HG03135 (cell line): ENCODE results near the gene CBFA2T2.

ENCODE experiments used
- ATAC-seq: cut with Tn5 transposase; IDR thresholded peaks from one replicate; pipeline ENCODE4 v1.9.1; 2021; ENCODE audit warnings: mild to moderate bottlenecking, moderate library complexity; ENCODE audit not compliant: unreplicated experiment

The CBFA2T2 gene

DNA sequence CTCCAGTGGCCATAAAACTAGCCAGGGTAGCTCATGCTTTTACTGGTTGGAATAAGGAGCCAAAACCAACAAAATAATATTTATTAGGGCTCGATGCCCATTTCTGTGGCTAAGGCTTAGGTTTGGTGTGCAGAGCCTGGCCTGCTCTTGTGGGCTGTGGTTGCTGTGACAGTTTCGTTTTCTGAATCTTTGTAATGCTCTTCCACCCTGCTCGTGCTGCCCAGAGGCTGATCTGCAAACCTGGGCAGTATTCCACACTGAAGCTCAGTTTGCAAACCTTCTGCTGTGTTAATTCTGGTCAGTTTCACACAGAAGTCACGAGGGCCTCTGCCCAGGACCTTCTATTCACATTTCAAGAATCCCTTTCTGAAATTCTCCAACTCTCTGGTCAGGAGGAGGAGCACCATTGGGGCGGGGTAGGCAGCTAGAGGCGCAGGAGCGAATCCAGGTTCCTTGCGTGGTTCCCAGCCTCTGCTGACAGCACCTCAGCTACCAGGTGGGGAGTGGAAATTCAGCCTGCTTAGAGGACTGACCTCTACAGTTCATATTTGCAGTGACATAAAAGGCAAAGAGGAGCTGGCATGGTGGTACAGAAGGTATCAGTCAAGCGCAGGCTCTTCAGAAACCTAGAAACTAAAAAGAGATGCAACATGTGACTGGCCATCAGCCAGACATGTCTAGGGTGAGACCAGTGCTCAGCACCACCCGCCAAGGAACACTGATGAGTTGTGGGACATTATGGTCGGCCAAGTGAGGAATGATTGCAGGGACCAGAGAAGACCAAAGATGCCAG is 157.9 kb downstream of the CBFA2T2 start:
- ATAC-seq = no peak

DNA sequence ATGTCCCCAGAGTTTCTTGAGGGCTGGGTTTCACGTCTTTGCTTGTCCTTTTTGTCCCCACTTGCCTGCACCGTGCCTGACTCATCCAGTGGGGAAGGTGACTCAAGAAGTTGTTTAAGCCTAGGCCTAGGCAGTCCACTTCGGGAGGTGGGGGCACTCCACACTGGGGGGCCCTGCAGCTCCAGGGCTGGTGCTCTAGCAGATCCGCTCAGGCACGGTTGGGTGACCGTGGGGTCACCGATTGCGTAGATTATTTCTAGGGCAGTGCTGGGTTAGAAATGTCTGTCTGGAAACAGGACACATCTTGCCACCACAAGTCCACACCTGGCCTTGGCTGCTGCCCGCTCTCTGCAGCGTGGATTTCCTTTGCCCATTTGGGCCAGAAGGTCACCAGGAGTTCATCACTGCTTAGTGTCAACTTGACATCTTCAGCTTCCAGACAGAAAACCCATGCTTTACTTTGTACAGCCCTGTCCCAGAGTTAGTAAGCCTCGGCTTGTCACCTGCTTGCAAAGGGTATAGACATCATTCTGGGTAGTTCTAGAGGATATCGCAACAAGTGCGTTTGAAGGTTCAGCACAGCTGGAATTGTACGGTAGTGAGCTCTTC is 158.6 kb downstream of the CBFA2T2 start:
- no peak for ATAC-seq

DNA sequence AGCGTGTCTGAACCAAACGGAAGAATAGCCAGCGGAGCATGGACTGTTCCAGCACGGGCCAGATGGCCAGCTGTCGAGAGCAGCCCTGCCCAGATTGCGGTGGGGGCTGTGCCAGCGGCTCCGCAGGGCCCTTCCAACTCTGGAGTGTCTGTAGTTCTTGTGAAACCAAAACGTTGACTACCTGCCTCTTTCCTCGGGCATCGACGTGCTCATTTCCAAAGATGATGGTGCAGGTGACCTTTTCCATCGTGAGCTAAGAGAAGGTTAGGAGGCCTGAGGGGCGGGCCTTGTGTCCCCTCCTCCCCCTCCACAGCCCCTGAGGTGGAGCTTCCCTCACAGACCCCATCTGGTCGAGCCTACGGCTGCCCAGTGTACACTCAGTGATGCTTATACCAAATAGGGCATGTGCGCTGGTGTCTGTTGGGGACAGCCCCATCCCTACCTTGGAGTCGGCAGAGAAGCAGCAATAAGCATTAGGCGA is 159.3 kb downstream of the CBFA2T2 start:
- no peak for ATAC-seq

DNA sequence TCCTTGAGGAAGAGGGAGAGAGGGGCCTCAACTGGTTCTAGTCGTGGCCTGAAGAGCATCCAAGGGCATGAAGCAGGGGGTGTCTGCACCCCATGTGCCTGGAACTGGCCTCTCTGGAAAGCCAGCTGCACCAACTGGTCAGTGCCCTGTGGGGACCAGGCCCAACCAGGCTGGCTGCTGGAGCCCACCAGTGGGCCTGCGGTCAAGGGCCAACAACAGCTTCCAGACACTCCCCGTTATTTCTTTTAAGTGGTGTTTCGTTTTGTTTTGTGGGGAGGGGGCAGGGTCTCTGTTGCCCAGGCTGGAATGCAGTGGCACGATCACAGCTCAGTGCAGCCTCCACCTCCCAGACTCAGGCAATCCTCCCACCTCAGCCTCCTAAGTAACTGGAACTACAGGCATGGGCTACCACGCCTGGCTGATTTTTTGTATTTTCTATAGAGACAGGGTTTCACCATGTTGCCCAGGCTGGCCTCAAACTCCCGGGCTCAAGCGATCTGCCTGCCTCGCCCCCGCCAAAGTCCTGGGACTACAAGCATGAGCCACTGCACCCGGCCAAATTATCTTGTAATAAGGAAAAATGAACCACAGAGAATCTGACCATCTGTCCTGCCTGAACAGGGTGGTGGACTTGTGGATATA is 160.3 kb downstream of the CBFA2T2 start:
- no peak for ATAC-seq

DNA sequence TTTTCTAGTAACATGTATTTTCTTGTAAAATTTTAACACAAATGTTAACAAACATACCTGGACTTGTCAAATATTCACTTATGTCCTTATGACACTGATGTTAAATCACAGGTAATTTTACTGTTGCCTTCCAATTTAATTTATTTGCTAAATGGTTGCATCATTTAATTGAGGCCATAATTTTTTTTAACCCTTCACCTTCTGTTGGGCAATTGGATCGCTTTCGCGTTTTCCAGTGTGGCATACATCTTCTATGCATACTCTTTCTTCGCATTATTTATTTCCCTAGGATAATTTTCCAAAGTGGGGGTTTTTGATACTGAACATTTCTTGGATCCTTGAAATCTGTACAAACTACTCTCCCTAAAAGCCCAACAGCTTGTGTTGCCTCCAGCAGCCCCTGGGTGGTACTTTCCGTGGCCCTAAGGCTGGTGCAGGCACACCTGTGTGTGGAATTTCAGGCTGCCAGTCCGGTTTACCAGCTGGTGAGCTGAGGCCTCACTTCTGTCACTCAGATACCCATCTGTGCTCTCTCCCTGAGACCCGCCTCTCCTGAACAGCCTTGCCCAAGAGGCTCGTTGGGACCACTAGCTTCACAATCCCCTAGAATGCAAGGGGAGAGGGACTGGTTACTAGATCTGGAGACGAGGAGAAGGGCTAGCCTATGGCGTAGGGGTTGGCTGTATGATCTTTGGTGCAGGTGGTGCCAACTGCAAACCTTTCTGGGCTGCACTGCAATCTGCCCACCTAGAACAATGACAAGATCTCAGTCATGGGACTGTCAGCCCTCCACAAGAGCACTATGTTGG is 161.1 kb downstream of the CBFA2T2 start:
- no peak for ATAC-seq

DNA sequence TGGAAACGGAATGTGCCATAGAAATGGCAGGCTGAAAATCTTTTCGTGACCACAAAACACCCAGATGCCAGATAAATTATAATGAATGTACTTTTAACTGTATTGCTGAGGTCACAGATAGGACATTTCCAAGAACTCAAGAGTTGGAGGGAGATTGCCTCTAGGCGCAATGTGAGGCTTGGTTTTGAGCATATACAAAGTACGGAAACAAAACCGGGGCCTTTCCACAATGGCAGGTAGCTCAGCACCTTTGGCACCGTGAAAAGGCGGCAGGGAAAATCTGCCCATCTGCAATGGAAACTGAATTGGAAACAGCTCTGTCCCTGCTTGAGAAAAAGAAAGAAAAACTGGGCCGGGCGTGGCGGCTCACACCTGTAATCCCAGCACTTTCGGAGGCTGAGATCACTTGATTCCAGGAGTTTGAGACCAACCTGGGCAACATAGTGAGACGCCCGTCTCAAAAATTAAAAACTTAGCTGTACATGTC is 161.7 kb downstream of the CBFA2T2 start:
- ATAC-seq = no peak

DNA sequence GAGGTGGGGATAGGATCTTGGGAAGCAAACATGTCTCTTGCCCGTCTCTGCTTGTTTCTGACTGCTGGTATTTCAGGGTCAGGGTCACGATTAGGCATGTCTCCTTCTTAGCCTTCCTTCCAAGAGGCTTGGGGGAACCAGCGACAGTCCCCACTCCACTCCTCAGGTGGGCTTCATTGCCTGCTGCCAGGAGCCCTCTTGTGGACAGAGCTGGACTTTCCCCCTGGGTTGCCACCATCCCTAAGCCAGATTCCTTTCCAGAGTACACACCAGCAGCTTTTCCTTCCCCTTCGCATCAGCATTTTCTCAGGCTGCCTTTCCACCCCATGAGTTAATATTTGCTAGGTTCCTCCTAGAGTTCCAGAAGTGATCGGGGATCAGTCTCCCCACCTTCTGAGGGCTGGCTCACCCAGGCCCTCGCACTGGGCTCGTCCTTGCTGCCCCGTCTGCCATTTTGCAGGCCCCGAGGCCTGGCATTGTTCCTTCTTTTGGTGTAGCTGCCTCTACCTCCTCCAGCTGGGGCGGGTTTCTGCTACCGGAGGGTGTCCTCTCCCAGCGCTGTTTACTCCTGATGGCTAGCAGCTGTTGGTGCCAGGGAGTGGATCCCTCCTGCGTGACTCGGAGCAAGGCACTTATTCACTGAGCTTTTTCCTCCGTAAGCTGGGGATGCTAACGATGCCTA is 163.5 kb downstream of the CBFA2T2 start:
- no peak for ATAC-seq

DNA sequence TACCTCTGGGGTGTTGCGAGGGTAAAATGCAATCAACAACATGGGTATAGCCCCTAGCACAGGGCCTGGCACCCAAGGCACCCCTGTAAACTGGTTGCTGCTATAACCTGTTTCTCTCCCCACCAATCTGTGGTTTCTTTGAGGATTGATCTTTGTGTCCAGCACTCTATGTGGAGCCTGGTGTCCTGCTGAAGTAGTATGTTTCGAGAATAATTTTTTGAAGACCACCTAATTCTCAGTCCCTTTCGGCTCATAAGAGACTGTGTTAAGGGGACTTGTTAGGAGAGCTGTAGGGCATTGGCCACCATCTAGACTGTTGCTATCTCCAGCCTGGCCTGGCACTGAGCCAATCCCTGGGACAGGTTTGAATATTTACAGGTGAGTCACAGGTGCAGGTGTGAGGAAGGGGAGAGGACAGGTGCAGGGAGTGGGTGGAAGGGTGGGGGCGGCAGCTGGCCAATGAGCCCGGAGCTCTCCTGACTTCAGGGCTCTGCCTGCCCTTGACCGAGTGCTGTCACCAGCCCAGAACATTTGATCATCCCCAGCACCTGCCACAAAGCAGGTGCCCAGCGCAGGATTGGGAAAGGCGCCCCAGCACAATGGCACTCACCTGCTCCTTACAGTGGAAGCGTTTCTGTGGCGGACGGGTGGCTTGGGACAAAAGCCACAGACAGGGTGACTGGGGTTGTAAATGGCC is 164.2 kb downstream of the CBFA2T2 start:
- no peak for ATAC-seq

DNA sequence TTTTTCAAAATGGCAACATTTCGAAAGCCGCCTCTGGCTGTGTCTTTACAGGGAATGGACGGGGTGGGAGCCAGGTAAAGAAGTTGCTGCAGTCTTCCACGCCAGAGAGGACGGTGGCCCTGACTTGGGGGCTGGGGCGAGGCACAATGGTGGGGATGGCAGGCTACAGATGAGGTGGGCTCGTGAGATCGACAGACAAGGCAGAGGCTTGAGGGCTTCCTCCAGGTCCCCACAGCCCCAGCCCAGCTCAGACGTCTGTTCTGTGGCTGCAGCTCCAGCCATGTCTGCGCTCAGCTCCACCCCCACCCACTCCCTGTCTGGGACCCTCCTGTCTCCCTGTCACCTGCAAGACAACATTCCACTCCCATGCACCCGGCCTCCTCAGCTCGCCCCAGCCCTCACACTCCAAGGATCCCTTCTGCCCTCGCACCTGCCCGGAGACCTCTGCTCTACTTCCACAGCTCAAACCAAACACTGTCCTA is 164.8 kb downstream of the CBFA2T2 start:
- no peak for ATAC-seq

DNA sequence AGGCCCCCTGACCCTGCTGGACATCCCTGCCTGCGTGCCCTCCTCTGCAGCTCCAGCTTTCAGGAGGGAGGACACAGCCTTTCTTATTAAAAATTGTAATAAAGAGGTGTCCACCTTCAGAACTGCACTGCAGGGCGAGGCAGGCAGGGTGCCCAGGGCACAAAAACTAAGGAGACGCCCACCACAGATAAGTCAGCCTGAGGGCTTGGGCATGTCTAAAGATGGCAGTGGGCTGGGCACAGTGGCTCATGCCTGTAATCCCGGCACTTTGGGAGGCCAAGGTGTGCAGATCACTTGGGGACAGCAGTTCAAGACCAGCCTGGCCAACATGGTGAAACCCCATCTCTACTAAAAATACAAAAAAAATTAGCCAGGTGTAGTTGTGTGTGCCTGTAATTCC is 165.3 kb downstream of the CBFA2T2 start:
- ATAC-seq = no peak

DNA sequence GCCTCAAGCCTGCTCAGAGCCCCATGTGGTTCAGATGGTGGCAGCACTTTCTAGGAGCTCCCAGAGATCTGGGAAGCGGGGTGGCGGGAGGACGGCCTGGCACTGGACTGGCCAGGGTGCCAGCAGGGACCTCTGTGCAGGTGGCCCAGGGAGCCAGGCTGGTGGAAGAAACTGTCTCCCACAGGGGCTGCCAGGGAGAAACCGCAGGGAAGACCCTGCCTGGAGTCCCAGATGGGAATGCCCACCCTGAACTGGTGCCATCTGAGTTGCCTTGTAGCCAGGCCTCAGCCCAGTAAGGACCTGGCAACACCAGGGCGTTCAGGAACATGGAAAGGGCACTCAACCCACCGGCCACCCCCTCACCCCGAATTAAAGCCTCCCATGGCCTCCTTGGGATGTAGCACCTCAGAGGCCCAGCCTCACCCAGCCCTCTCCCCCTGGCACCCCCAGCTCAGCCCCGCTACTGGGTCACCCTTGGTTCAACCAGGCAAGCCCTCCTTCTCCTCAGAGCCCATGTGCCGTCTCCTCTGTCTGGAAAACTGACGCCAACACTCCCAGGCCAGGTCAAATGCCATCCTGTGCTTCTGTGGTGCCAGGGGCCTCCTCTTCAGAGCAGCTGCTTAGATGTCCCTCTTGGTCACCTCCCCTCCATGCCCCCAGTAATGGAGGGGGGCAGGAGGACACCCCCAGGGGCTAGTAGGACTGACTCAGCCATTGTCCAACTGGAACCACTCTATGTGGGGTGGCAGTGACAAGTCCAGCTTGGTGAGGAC is 166.3 kb downstream of the CBFA2T2 start:
- ATAC-seq = no peak

DNA sequence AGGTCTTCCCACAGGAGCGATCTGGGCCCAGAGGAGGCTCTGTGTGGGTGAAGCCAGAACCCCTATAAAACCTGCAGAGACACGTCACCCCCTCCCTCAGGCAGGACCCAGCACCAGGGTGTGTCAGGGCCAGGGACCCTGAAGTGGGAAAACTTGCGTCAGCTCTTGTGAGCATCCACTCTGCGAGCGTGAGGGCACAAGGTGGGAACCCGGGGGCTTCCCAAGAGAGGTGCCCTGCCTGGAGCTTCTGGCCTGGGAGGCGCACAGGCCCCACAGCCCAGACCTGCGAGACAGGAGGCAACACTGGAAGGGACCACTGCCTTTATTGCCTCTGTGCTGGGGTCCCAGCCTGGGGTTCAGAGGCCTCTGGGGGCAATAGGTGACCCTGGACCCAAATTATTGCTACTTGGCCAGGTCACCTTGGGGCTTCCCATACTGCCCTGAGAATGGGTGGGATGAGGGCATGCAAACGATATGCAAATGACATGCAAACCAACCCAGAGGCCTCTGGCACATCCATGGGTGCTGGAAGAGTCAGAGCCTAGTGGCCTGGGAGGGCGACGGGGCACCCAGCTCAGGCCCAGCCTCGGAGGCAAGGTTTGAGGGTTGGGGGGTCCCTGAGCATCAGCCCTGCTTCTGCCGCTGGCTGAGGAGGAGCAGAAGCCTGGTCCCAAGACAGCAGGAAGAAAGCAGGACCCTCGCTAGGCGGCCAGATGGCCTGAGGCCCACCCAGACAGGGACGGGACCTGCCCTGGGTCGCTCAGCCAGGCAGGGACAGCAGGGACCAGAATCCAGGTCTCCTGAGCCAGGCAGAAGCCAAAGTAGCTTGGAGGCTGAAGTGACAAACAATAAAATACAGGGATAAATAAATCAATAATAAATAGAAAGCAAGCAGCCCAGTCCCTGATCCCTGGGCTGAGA is 167.1 kb downstream of the CBFA2T2 start:
- no peak for ATAC-seq

DNA sequence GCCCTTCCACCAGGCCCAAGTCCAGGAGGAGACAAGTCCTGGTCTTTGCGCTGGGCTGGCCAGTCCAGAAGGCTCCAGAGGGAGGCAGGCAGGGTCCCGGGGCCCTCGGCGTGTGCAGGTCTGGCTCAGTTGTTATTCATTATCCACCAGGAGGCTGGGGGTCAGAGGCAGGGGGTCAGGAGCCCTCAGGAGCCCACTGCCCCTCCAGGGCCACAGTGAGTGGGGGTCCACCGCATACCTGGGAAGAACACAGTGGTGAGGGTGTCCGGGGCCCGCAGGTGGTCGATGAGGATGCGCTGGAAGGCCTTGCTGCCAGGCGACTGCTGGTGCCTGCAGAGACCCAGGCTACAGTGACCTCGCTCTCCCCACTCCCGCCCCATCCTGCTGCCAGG is 167.8 kb downstream of the CBFA2T2 start:
- no peak for ATAC-seq

DNA sequence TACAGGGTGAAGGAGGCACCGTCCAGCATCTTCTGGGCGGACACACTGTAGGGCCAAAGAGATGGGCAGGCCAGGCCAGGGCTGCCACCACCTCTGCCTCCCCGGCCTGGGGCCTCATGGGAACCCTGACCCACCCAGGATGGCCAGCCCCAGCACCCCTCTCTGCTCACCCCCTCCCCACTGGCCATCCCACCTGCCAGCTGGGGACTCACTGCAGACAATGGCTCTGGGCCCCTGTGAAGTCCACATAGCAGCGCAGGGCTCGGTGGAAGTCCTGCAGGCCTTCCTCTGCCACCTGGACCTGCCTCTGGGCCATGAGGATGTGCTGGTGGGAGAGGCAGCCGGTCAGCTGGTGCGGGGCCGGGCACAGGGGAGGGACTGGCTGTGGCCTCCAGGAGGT is 168.6 kb downstream of the CBFA2T2 start:
- ATAC-seq = no peak

DNA sequence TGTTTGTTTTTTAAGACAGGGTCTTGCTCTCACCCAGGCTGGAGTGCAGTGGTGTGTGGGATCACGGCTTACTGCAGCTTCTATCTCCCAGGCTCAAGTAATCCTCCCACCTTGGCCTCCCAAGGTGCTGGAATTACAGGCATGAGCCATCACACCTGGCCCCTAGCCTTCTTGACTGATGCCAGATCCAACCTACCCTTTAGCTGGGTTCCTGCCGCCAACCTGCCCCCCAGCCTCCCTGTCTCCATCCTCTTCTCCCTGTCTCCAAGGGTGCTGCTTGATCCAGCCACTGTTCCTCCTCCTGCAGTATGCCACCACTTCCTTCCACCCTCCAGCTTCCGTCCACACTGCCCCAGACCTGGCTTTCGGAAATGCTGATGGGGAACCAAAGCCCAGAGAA is 169.0 kb downstream of the CBFA2T2 start:
- no peak for ATAC-seq

DNA sequence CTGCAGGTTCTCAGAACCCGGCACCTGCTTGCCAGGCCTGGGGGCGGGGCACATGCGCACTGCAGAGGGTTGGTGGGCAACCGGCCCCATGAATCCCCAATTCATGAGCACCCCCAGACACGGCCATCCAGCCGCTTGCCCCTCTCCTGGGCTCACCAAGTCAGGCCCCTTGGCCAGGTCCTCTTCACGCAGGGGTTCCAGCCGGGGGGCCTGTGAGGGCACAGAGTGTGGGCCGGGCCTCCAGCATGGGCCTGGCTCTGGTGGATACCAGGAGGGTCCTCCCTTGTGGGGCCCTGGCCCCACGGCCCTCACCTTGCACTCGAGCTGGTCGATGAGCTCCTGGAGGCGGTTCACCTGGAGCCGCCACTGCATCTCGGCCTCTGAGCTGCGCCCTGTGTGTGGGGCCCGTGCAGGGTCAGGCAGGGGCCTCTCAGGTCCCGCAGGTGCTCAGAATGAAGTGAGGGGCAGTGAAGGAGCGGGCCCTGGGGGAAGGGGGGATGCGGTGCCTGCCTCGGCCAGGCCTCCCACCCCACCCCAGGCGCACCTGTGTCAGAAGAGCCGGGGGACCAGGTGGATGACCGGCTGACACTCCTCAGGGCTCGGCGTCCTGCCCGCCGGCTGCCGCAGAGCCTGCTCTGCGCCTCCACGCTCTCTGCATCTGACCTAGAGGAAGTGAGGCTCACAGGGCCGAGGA is 169.6 kb downstream of the CBFA2T2 start:
- ATAC-seq = no peak

DNA sequence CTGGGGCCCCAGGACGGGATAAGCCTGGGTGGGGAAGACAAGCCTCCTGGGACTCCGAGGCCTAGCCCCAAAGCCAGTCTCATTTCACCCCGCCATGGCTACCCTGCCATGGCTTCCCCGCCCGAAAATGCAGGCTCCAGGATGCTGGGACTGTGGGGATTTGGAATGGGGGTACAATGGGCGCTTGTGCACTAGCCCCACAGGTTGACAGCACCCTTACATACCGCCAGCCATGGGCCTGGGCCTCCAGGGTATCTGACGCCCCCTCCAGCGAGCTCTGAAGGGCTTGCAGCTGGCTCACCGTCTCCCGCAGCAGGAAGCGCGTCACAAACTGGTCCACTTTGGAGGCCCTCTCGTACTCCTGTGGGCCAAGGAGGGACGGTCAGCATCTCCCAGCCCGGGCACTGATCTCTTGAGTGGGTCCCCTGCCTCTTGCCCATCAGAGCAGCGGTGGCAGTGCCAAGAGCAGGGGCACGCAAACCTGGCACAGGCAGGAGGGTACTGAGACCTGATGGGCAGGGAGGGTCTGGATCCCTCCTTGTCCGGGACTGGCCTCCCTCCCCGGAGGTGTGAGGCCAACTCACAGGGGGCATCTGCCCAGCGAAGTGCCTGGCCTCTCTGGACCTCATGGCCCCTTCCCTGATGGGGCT is 170.3 kb downstream of the CBFA2T2 start:
- ATAC-seq = no peak
